Measurements from ENCODE around the gene TMEM225.
"Not testable (repeated sequence)": the region's sequence is repeated elsewhere in the genome, so short reads cannot be mapped to it uniquely, and the experiment has no call there.

The TMEM225 gene

GRCh38 chr11:123899792-123900191, 14.3 kb upstream of the TMEM225 start:
- TF ChIP-seq CTCF (IDR thresholded peaks at IDR 0.05; ENCODE audit: low read depth, low read length, missing control alignments) = no peak

GRCh38 chr11:123892031-123892430, 6.6 kb upstream of the TMEM225 start:
- DNase-seq (ENCODE audit: low read depth) = no peak
- H3K4me3 ChIP-seq (ENCODE audit: low read depth, low read length) = no peak overlapping the region
- no peak for TF ChIP-seq CTCF (IDR thresholded peaks at IDR 0.05; ENCODE audit: low read depth, low read length, missing control alignments)

More at GRCh38 chr11:123899792-123900191, 14.3 kb upstream of the TMEM225 start:
- H3K4me3 ChIP-seq (ENCODE audit: low read depth, low read length) = no peak overlapping the region
- DNase-seq (ENCODE audit: low read depth) = no peak

GRCh38 chr11:123880912-123881311, 4.6 kb downstream of the TMEM225 start:
- DNase-seq (ENCODE audit: low read depth) = no peak
- no peak overlapping the region for H3K4me3 ChIP-seq (ENCODE audit: low read depth, low read length)
- no peak for TF ChIP-seq CTCF (IDR thresholded peaks at IDR 0.05; ENCODE audit: low read depth, low read length, missing control alignments)

- DNase-seq (ENCODE audit: low read depth); H3K4me3 ChIP-seq (ENCODE audit: low read depth, low read length): not testable (repeated sequence)
Measured at GRCh38 chr11:123867795-123868194, 17.7 kb downstream of the TMEM225 start.

- not testable (repeated sequence) for DNase-seq (ENCODE audit: low read depth); H3K4me3 ChIP-seq (ENCODE audit: low read depth, low read length)
Measured at GRCh38 chr11:123865293-123865692, 20.2 kb downstream of the TMEM225 start.

- TF ChIP-seq CTCF (IDR thresholded peaks at IDR 0.05; ENCODE audit: low read depth, low read length, missing control alignments) = no peak
- no peak overlapping the region for H3K4me3 ChIP-seq (ENCODE audit: low read depth, low read length)
- DNase-seq (ENCODE audit: low read depth) = no peak
Measured at GRCh38 chr11:123859731-123860130, 25.7 kb downstream of the TMEM225 start.

- no peak for TF ChIP-seq CTCF (IDR thresholded peaks at IDR 0.05; ENCODE audit: low read depth, low read length, missing control alignments)
- no peak overlapping the region for H3K4me3 ChIP-seq (ENCODE audit: low read depth, low read length)
- no peak for DNase-seq (ENCODE audit: low read depth)
Measured at GRCh38 chr11:123856444-123856843, 29.0 kb downstream of the TMEM225 start.

- no peak for TF ChIP-seq CTCF (IDR thresholded peaks at IDR 0.05; ENCODE audit: low read depth, low read length, missing control alignments)
Measured at GRCh38 chr11:123853038-123853437, 32.4 kb downstream of the TMEM225 start.

More at GRCh38 chr11:123853038-123853437, 32.4 kb downstream of the TMEM225 start:
- H3K4me3 ChIP-seq (ENCODE audit: low read depth, low read length) = no peak overlapping the region
- DNase-seq (ENCODE audit: low read depth) = no peak

Measured in GM12864 (cell line).